Measurements from ENCODE around the gene PLEKHM1. TPM values are rescaled to one million over a fixed set of nuclear protein-coding genes. Genes with fewer than 3 reads are reported as not detected.
A peak's percentile ranks its signal among the peaks of the same experiment; 100 is the strongest.

Gene PLEKHM1
- total RNA-seq, 2 experiments from 2014 or later: 20.4 to 21.2 TPM

DNA sequence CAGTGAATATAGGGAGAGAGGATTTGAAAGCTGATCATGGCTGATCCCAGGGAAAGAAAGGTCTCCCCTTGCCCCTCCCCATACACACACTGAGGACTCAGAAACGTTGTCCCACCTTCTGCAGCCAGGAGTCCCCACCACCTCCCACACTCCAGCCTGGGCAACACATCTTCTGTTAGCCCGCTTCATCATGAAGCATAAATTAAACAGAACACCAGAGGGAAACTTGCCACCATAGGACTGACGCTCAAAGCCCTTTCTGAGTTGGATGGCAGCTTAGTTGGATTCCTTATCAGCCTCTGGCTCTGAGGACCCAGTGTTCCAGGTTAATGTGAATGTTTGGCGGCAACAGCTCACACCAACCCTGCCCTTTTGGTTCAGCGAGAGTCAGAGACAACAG is 91.7 kb downstream of the PLEKHM1 start:
- peaks cover 34% of the 10 kb centered on the region for H3K36me3 Mint-ChIP-seq (ENCODE audit: low read depth)
- H3K4me1 Mint-ChIP-seq: no peaks in the 10 kb centered on the region
- POLR2A ChIA-PET: no interaction called here
- no peaks in the 10 kb centered on the region for H3K27me3 Mint-ChIP-seq
- no peaks in the 10 kb centered on the region for H3K9me3 Mint-ChIP-seq (ENCODE audit: low read depth)
- H3K27ac Mint-ChIP-seq: no peak overlapping the region
- no peak for DNase-seq
- ATAC-seq: no peak
- H3K4me3 Mint-ChIP-seq: no peak overlapping the region
- CTCF ChIA-PET: interaction anchor here (2.0 kb wide), 1 partner anchor 122 kb away, joined by 11 read pairs; no protein-coding TSS in a partner anchor
- intact Hi-C loops (cut with DNase I, micrococcal nuclease): no loop called here

DNA sequence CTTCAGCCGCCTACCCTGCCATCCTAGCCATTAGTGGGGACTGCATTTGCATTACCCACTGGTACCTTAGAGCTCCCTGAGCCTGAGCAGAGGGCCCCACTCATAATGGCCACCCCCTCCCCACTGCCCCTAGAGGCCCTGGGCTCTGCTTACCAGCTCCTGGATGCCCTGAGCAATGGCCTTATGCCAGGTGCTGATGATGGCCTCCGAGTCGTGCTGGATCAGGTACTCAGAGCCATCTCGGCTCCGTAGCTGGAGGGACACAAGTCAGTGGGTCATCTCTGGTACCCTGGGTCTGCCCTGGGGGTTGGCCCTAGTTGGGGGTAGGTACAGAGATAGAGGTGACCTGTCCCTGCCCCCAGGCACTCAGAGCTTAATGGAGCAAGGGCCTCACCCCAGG is 92.7 kb downstream of the PLEKHM1 start:
- H3K4me1 Mint-ChIP-seq: no peaks in the 10 kb centered on the region

DNA sequence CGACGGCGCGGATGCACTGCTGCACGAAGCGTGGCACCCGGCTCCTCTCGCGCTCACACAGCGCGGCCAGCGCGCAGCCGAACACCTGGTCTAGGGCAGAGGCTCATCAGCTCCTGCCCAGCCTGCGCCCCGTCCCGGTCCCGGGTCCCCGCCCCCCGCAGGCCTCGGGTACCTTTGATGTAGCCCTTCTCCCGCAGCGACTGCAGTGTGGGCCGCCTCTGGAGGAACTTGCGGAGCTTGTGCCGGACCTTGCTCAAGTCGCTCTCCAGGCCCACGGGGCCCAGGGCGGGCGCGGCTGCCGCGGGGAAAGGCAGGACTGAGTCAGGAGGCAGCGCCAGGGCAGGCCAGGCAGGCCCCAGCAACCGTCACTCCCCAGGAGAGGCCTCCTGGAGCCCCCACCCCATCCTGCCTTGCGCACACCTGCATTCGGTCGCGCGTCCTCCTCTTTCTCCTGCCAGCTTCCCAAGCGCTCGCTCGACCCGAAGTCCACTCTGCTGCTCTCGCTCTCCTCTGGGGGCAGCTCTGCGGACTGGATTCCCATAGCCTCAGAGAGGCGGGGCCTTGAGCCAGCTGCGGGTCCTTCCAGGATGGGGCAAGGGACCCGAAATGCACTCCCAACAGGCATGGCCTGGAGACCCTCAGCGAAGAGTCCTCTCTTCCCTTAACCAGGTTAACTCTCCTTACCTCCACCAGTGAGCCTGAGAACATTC is 93.9 kb downstream of the PLEKHM1 start:
- DNase-seq: no peak
- no peak overlapping the region for H3K4me3 Mint-ChIP-seq
- H3K9me3 Mint-ChIP-seq (ENCODE audit: low read depth): no peaks in the 10 kb centered on the region
- ATAC-seq: no peak
- intact Hi-C loops (cut with DNase I, micrococcal nuclease): no loop called here
- peaks cover 28% of the 10 kb centered on the region for H3K36me3 Mint-ChIP-seq (ENCODE audit: low read depth)
- ChIA-PET CTCF (interaction anchor here (0.8 to 2.0 kb wide), 5 partner anchors 11 to 177 kb away, joined by 3 to 11 read pairs (median 3); no protein-coding TSS in a partner anchor), POLR2A (no interaction called here)
- H3K27me3 Mint-ChIP-seq: no peaks in the 10 kb centered on the region
- no peaks in the 10 kb centered on the region for H3K4me1 Mint-ChIP-seq
- no peak overlapping the region for H3K27ac Mint-ChIP-seq

More for the DNA sequence above, 92.7 kb downstream of the PLEKHM1 start:
- H3K27ac Mint-ChIP-seq: no peak overlapping the region
- H3K4me3 Mint-ChIP-seq: no peak overlapping the region
- DNase-seq (no peak), ATAC-seq (no peak)
- POLR2A ChIA-PET: interaction anchor here (0.6 kb wide), 1 partner anchor 358 kb away, joined by 3 read pairs; no protein-coding TSS in a partner anchor
- H3K9me3 Mint-ChIP-seq (ENCODE audit: low read depth): no peaks in the 10 kb centered on the region
- CTCF ChIA-PET: interaction anchor here (0.8 to 2.0 kb wide), 4 partner anchors 12 to 178 kb away, joined by 3 to 11 read pairs (median 6); no protein-coding TSS in a partner anchor
- peaks cover 32% of the 10 kb centered on the region for H3K36me3 Mint-ChIP-seq (ENCODE audit: low read depth)
- intact Hi-C loops (cut with DNase I, micrococcal nuclease): no loop called here
- H3K27me3 Mint-ChIP-seq: no peaks in the 10 kb centered on the region

DNA sequence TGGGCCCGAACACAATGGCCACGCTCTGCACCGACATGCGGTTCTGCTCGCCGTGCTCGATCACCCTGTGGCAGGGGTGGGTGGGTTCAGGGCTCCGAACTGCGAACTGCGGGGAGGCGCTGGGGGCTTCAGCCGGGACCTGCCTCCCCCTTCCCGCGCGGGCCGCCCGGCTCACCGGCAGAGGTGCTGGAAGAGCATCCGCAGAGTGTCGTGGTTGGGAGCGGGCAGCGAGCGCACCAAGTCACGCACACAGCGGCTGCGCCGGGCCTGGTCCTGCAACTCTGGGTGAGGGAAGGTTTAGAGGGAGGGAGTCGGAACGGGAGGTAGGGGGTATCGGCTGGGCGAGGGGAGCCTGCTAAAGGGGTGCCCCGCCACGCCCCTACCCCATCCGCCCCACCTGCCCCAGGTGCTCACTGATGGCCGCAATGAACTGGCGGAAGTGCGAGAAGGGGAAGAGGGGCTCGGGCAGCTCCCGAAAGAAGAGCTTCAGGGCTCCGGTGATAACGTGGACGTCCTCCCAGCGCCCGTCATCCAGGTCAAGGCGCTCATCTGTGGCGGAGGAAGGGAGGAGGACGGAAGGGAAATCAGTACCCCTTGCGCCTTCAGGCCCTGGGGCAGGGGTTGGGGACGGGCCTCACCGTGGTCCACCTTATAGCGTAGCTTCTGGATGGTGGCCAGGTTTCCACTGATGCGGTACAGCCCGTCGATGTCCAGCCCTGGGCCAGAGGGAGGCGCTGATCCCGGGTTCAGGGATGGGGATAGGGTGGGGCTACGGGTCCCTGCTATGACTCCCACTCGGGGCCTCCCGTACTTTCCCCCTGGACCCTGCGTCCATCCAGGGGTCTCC is 94.7 kb downstream of the PLEKHM1 start:
- H3K4me3 Mint-ChIP-seq: no peak overlapping the region
- H3K36me3 Mint-ChIP-seq (ENCODE audit: low read depth): peaks cover 21% of the 10 kb centered on the region
- no peaks in the 10 kb centered on the region for H3K4me1 Mint-ChIP-seq
- no peaks in the 10 kb centered on the region for H3K9me3 Mint-ChIP-seq (ENCODE audit: low read depth)
- no peak overlapping the region for H3K27ac Mint-ChIP-seq
- intact Hi-C loops (cut with DNase I, micrococcal nuclease): no loop called here
- ATAC-seq (no peak), DNase-seq (no peak)
- POLR2A ChIA-PET: no interaction called here
- no peaks in the 10 kb centered on the region for H3K27me3 Mint-ChIP-seq
- CTCF ChIA-PET: interaction anchor here (1.0 to 1.6 kb wide), 2 partner anchors 33 to 122 kb away, joined by 3 to 5 read pairs; no protein-coding TSS in a partner anchor

DNA sequence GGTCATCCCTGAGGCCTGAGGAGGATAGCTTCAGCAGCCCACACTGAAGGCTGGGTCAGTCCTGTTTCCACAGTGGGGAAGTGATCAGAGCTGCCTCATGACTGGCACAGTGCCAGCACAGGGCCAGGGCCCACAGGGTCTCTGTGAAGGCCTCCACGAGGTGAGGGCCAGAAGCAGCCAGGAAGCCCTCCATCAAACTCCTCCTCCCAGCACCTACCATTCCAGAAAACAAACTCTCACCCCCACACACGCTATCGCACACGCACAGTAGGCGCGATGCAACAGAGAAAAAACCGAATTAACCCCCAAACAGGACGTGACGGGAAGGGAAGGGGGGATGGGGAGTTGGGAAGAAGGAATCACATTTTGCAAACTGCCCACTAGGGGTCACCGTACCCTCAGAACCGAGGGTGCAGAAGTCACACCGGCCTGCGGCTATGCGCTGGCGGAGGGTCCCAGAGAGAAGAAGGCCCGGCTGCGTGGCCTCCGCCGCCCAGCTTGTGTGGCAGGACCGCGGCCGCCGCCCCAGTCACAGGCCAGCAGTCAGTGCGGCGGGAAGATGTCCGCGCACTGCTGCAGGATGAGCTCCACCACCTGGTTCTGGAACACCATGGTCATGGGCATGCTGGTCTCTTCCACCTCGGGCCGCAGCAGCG is 95.5 kb downstream of the PLEKHM1 start:
- Mint-ChIP-seq H3K27ac (no peak overlapping the region), H3K36me3 (ENCODE audit: low read depth) (peaks cover 15% of the 10 kb centered on the region), H3K9me3 (ENCODE audit: low read depth) (no peaks in the 10 kb centered on the region), H3K27me3 (no peaks in the 10 kb centered on the region), H3K4me3 (no peak overlapping the region), H3K4me1 (no peaks in the 10 kb centered on the region)
- intact Hi-C loops (cut with DNase I, micrococcal nuclease): no loop called here
- peak; percentile 51 for ATAC-seq
- POLR2A ChIA-PET: no interaction called here
- CTCF ChIA-PET: interaction anchor here (1.0 to 1.6 kb wide), 4 partner anchors 10 to 121 kb away, joined by 3 to 9 read pairs (median 4); no protein-coding TSS in a partner anchor
- DNase-seq: peak; percentile 68

DNA sequence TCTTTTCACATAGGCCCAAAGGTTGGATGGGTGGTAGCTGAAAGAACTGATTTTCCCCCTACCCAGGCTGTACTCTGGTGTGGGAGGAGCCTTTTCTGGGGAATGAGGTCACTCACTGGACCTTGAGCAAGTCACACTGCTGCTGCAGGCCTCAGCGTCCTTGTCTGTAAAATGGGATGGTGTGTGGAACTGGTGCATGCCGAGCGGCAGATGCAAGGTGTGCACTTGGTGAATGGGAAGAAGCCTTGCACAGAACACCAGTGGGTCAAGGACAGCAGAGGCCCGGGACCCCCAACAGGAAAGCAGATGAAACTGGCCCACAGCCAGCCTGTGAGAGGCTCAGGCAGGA is 96.0 kb downstream of the PLEKHM1 start:
- peaks cover 10% of the 10 kb centered on the region for H3K36me3 Mint-ChIP-seq (ENCODE audit: low read depth)
- no peak overlapping the region for H3K27ac Mint-ChIP-seq
- no peak overlapping the region for H3K4me3 Mint-ChIP-seq
- H3K4me1 Mint-ChIP-seq: no peaks in the 10 kb centered on the region
- no peaks in the 10 kb centered on the region for H3K27me3 Mint-ChIP-seq
- H3K9me3 Mint-ChIP-seq (ENCODE audit: low read depth): no peaks in the 10 kb centered on the region
- DNase-seq (no peak), ATAC-seq (no peak)
- POLR2A ChIA-PET: no interaction called here
- CTCF ChIA-PET: interaction anchor here (1.0 to 10.9 kb wide), 6 partner anchors 9 to 121 kb away, joined by 3 to 167 read pairs (median 6); no protein-coding TSS in a partner anchor
- intact Hi-C loops (cut with DNase I, micrococcal nuclease): no loop called here

DNA sequence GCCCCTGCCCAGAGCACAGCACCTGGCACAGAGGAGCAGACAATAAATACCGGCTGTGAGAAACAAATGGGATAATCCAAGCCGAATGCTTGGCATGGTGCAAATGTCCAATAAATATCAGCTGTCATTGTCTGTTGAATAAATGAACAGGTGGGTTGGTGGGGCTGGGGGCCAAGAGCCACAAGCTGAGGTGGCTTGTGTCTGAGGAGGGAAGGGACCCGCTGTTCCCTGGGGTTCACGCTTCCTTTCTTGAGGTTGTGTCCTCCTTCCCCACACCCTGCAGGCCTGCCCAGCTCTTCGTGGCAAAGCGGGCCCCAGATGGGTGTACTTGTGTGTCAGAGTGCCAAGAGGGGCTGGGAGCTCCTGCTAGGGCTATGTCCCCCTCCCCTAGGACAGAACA is 96.4 kb downstream of the PLEKHM1 start:
- H3K9me3 Mint-ChIP-seq (ENCODE audit: low read depth): no peaks in the 10 kb centered on the region
- H3K36me3 Mint-ChIP-seq (ENCODE audit: low read depth): peaks cover 9% of the 10 kb centered on the region
- DNase-seq (no peak), ATAC-seq (no peak)
- intact Hi-C loops (cut with DNase I, micrococcal nuclease): no loop called here
- ChIA-PET POLR2A (no interaction called here), CTCF (interaction anchor here (1.1 to 10.9 kb wide), 6 partner anchors 9 to 118 kb away, joined by 3 to 167 read pairs (median 6); no protein-coding TSS in a partner anchor)
- H3K27ac Mint-ChIP-seq: no peak overlapping the region
- no peak overlapping the region for H3K4me3 Mint-ChIP-seq
- H3K4me1 Mint-ChIP-seq: peaks cover under 1% of the 10 kb centered on the region
- no peaks in the 10 kb centered on the region for H3K27me3 Mint-ChIP-seq

DNA sequence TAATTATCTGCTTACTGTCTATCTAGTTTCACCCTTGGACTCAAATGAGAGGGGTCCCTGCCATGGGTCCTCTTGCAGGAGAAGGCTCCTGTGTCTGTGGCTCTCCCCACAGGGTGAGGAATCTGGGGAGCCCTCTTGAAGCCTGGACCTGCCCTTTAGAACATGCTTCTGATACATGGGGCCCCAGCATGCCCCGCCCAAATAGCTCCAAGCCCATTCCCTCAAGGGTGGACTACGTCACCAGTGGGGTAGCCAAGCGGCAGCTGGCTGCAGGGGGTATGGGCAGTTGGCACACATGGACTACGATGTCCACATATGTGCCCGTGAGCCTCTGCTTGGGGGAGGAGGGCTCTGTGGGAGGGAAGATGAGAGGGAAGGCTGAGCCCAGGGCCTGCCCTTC is 97.1 kb downstream of the PLEKHM1 start:
- Mint-ChIP-seq H3K9me3 (ENCODE audit: low read depth) (no peaks in the 10 kb centered on the region), H3K4me3 (no peak overlapping the region), H3K36me3 (ENCODE audit: low read depth) (peaks cover 9% of the 10 kb centered on the region), H3K27ac (no peak overlapping the region), H3K27me3 (no peaks in the 10 kb centered on the region), H3K4me1 (peaks cover 7% of the 10 kb centered on the region)
- ChIA-PET CTCF (interaction anchor here (0.9 to 10.9 kb wide), 9 partner anchors 8 to 258 kb away, joined by 3 to 167 read pairs (median 3); partner anchors contain the start of gene ACBD4), POLR2A (interaction anchor here (0.5 to 1.0 kb wide), 2 partner anchors 16 to 167 kb away, joined by 3 to 4 read pairs; no protein-coding TSS in a partner anchor)
- ATAC-seq: no peak
- intact Hi-C loops (cut with DNase I, micrococcal nuclease): no loop called here
- DNase-seq: no peak

DNA sequence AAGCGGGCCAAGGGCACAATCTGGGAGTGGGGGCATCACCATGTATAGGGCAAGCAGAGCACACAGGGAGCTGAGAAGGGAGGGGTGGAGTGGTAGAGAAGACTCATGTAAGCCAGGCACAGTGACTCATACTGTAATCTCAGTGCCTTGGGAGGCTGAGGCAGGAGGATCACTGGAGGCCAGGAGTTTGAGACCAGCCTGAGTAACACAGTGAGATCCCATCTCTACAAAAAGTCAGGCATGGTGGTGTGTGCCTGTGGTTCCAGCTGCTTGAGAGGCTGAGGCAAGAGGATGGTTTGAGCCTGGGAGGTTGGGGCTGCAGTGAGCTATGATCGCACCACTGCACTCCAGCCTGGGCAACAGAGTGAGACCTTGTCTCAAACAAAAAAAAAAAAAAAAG is 98.6 kb downstream of the PLEKHM1 start:
- Mint-ChIP-seq H3K9me3 (ENCODE audit: low read depth) (no peaks in the 10 kb centered on the region), H3K27ac (no peak overlapping the region), H3K27me3 (peaks cover 2% of the 10 kb centered on the region), H3K36me3 (ENCODE audit: low read depth) (peaks cover 2% of the 10 kb centered on the region), H3K4me1 (peaks cover 11% of the 10 kb centered on the region), H3K4me3 (no peak overlapping the region)
- ATAC-seq: no peak
- CTCF ChIA-PET: interaction anchor here (0.6 to 10.9 kb wide), 6 partner anchors 86 to 280 kb away, joined by 3 to 167 read pairs (median 4); no protein-coding TSS in a partner anchor
- POLR2A ChIA-PET: no interaction called here
- DNase-seq: no peak
- intact Hi-C loops (cut with DNase I, micrococcal nuclease): no loop called here

DNA sequence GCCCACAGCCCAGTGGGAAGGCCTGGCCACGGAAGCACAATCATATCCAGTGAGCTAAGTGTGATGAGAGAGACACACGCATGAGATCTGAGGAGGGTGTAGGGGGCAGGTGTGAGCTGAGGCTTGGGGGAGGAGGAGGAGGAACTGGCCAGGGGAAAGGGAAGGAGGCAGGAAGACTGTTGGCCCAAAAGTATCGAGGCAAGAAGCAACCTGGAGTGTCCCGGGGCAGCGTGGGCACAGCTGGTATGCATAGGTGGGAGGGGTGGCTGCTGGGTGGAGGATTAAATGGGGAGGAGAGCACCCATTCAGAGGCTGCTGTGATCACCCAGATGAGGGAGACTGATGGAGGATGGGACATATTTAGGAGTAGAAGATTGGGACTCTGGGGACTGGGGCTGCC is 99.2 kb downstream of the PLEKHM1 start:
- no peak overlapping the region for H3K27ac Mint-ChIP-seq
- DNase-seq: no peak
- intact Hi-C loops (cut with DNase I, micrococcal nuclease): no loop called here
- no peak for ATAC-seq
- H3K27me3 Mint-ChIP-seq: peaks cover 2% of the 10 kb centered on the region
- POLR2A ChIA-PET: no interaction called here
- no peaks in the 10 kb centered on the region for H3K36me3 Mint-ChIP-seq (ENCODE audit: low read depth)
- no peak overlapping the region for H3K4me3 Mint-ChIP-seq
- H3K4me1 Mint-ChIP-seq: peaks cover 11% of the 10 kb centered on the region
- no peaks in the 10 kb centered on the region for H3K9me3 Mint-ChIP-seq (ENCODE audit: low read depth)
- CTCF ChIA-PET: interaction anchor here (0.6 to 10.9 kb wide), 7 partner anchors 9 to 282 kb away, joined by 3 to 167 read pairs (median 3); no protein-coding TSS in a partner anchor

DNA sequence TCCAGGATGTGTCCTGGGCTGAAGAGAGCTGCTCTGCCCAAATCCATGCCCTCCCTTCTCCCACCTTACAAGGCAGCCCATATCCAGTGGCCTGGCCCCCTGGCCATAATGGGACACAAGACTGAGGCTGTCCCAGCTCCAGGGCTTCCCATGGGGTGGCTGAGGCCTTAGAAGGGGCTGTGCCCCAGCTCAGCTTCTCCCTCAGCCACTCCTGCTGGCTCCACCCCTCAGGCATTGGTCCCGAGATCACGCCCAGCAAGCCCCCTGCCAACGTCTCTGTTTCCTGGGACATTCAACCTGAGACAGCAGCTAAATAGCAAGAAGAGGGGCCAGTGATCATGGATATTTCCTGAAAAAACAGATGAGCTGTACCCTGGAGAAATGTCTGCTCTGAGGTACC is 101.2 kb downstream of the PLEKHM1 start:
- H3K27ac Mint-ChIP-seq: no peak overlapping the region
- no peak for ATAC-seq
- H3K27me3 Mint-ChIP-seq: peaks cover 2% of the 10 kb centered on the region
- no peak for DNase-seq
- H3K36me3 Mint-ChIP-seq (ENCODE audit: low read depth): no peaks in the 10 kb centered on the region
- POLR2A ChIA-PET: no interaction called here
- peaks cover 14% of the 10 kb centered on the region for H3K4me1 Mint-ChIP-seq
- intact Hi-C loops (cut with DNase I, micrococcal nuclease): loop anchor here (5.0 kb wide), 3 partner anchors 72 to 127 kb away; partner anchors contain the start of genes MAP3K14 (in 1 of the 2) and SPATA32 (in 1 of the 2)
- no peaks in the 10 kb centered on the region for H3K9me3 Mint-ChIP-seq (ENCODE audit: low read depth)
- H3K4me3 Mint-ChIP-seq: no peak overlapping the region
- CTCF ChIA-PET: interaction anchor here (0.6 to 10.9 kb wide), 13 partner anchors 12 to 478 kb away, joined by 3 to 167 read pairs (median 3); partner anchors contain the start of gene MAP3K14
